ENCODE results near the gene ZNF808. TPM values are rescaled to one million over a fixed set of nuclear protein-coding genes. Genes with fewer than 3 reads are reported as not detected.
A peak's percentile ranks its signal among the peaks of the same experiment; 100 is the strongest.

The ZNF808 gene
- total and polyA plus RNA-seq, 2 of the 13 experiments (the other 11 are each of a cell fraction or from before 2014, with no cell fraction given): 3.0 to 7.4 TPM

DNA sequence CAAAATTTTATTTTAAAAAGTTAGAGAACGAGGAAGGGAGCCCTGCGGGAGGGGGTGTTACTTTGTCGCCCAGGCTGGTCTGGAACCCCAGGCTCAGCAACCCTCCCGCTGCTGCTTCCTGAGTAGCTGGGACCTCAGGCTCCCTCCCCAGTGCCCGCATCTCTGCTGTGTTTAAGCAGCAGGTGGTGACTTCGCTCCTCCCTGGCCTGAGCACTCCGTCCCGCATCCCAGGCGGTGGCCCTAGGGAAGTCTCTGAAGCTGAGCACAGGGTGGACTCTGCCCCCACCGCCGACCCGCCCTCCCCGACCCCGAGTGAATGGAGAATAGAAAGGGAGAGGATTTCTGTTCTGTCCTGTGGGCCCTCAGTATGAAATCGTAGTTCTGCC, 73.2 kb downstream of the ZNF808 start:
- WGBS (ENCODE audit: low lambda C conversion rate): 18% methylated on average over 15 of the region's 15 CpGs
- in situ Hi-C loops (cut with HindIII; ENCODE audit: extremely low pct_ligation_motif_present, low pct_unique_long_range_greater_than_20kb) (no loop called here), intact Hi-C loops (cut with micrococcal nuclease; ENCODE audit: unreplicated experiment) (loop anchor here (1.0 to 2.0 kb wide), 2 partner anchors 28 to 73 kb away; partner anchors contain the start of gene ZNF808)
- peak overlapping the region; percentile 63 for H3K4me2 ChIP-seq (ENCODE audit: low read depth, low read length)
- peak; percentile 54 for DNase-seq (ENCODE audit: low spot score)
- BruUV-seq (replicated peaks): TSS peak; percentile 82
- peak; percentile 1; the same call in 1 of the 2 replicates for TF ChIP-seq ZFX (CRISPR knock-in tag; IDR thresholded peaks at IDR 0.05; ENCODE audit: low read depth)
- TF ChIP-seq TRIM24 (CRISPR knock-in tag; IDR thresholded peaks at IDR 0.05): no peak
- no peak for TF ChIP-seq THAP8 (CRISPR knock-in tag; IDR thresholded peaks at IDR 0.05; ENCODE audit: borderline replicate concordance)
- 0 out of 2 replicates have a peak, but pooled peaks have one; percentile 24 for TF ChIP-seq GABPA (IDR thresholded peaks at IDR 0.05; ENCODE audit: low read depth, low read length)
- no peak for TF ChIP-seq GABPA (CRISPR knock-in tag; IDR thresholded peaks at IDR 0.05; ENCODE audit: low read depth)
- TF ChIP-seq, protein P1, sequence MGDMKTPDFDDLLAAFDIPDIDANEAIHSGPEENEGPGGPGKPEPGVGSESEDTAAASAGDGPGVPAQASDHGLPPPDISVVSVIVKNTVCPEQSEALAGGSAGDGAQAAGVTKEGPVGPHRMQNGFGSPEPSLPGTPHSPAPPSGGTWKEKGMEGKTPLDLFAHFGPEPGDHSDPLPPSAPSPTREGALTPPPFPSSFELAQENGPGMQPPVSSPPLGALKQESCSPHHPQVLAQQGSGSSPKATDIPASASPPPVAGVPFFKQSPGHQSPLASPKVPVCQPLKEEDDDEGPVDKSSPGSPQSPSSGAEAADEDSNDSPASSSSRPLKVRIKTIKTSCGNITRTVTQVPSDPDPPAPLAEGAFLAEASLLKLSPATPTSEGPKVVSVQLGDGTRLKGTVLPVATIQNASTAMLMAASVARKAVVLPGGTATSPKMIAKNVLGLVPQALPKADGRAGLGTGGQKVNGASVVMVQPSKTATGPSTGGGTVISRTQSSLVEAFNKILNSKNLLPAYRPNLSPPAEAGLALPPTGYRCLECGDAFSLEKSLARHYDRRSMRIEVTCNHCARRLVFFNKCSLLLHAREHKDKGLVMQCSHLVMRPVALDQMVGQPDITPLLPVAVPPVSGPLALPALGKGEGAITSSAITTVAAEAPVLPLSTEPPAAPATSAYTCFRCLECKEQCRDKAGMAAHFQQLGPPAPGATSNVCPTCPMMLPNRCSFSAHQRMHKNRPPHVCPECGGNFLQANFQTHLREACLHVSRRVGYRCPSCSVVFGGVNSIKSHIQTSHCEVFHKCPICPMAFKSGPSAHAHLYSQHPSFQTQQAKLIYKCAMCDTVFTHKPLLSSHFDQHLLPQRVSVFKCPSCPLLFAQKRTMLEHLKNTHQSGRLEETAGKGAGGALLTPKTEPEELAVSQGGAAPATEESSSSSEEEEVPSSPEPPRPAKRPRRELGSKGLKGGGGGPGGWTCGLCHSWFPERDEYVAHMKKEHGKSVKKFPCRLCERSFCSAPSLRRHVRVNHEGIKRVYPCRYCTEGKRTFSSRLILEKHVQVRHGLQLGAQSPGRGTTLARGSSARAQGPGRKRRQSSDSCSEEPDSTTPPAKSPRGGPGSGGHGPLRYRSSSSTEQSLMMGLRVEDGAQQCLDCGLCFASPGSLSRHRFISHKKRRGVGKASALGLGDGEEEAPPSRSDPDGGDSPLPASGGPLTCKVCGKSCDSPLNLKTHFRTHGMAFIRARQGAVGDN (CRISPR knock-in tag; IDR thresholded peaks at IDR 0.05): peak; percentile 36; the same call in 1 of the 2 replicates
- TF ChIP-seq ZNF768 (CRISPR knock-in tag; IDR thresholded peaks at IDR 0.05): no peak
- TF ChIP-seq, protein P2, sequence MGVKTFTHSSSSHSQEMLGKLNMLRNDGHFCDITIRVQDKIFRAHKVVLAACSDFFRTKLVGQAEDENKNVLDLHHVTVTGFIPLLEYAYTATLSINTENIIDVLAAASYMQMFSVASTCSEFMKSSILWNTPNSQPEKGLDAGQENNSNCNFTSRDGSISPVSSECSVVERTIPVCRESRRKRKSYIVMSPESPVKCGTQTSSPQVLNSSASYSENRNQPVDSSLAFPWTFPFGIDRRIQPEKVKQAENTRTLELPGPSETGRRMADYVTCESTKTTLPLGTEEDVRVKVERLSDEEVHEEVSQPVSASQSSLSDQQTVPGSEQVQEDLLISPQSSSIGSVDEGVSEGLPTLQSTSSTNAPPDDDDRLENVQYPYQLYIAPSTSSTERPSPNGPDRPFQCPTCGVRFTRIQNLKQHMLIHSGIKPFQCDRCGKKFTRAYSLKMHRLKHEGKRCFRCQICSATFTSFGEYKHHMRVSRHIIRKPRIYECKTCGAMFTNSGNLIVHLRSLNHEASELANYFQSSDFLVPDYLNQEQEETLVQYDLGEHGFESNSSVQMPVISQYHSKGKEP (CRISPR knock-in tag; IDR thresholded peaks at IDR 0.05): no peak
- TF ChIP-seq KLF6 (CRISPR knock-in tag; IDR thresholded peaks at IDR 0.05): 0 out of 2 replicates have a peak, but pooled peaks have one; percentile 39
- peak; percentile 99 for TF ChIP-seq ZNF263 (CRISPR knock-in tag; IDR thresholded peaks at IDR 0.05)
- TF ChIP-seq ZSCAN9 (CRISPR knock-in tag; IDR thresholded peaks at IDR 0.05; ENCODE audit: borderline replicate concordance): no peak
- no peak for TF ChIP-seq DNMT3B (CRISPR knock-in tag; conservative IDR thresholded peaks at IDR 0.05)
- TF ChIP-seq HNRNPLL (IDR thresholded peaks at IDR 0.05; ENCODE audit: low read depth, low read length, poor library complexity, severe bottlenecking): no peak
- CTCF ChIA-PET (ENCODE audit: low intra/inter-chr PET ratio, low total read pairs): no interaction called here
- peak overlapping the region; percentile 49; the same call in 1 of the 2 replicates for H3K9ac ChIP-seq (ENCODE audit: insufficient read depth, low read depth, low read length)
- peak; percentile 71 for ATAC-seq
- POLR2A ChIA-PET: interaction anchor here (0.7 kb wide), 1 partner anchor 74 kb away, joined by 5 read pairs; no protein-coding TSS in a partner anchor
- peak overlapping the region; percentile 41 to 73 (median 71); a peak in 5 of 6 replicates for H3K4me3 ChIP-seq (replicated peaks in 1 of 3; ENCODE audit: insufficient read depth in 1 of 3, low read depth in 2 of 3, low read length in 3 of 3)
- H3K4me1 ChIP-seq (ENCODE audit: insufficient read depth, low read length): peaks cover 17% of the 10 kb centered on the region
- no peak for FAIRE-seq
- no peaks in the 10 kb centered on the region for H3K27me3 ChIP-seq (ENCODE audit: control insufficient read depth in 1 of 2, insufficient read depth in 2 of 2, low read length in 2 of 2)
- no peaks in the 10 kb centered on the region for H4K20me1 ChIP-seq (ENCODE audit: insufficient read depth, low read length)
- H3K36me3 ChIP-seq (replicated peaks in 1 of 2; ENCODE audit: control insufficient read depth in 1 of 2, insufficient read depth in 2 of 2, low read length in 2 of 2): no peaks in the 10 kb centered on the region; a peak in 1 of 5 replicates
- peak overlapping the region; percentile 82 for H3K27ac ChIP-seq (ENCODE audit: extremely low read length, insufficient read depth, low read length)
- peaks cover 9% of the 10 kb centered on the region for H3K79me2 ChIP-seq (ENCODE audit: insufficient read depth, low read length)
- peaks cover 48% of the 10 kb centered on the region for H3K9me3 ChIP-seq (ENCODE audit: low read length)
- H2AFZ ChIP-seq (ENCODE audit: low read length): no peak overlapping the region
